ENCODE results near the gene DGKE.

- TF ChIP-seq EZH2 (IDR thresholded peaks at IDR 0.05; ENCODE audit: borderline replicate concordance, low read length) (no peak), CTCF (conservative IDR thresholded peaks at IDR 0.05 in 1 of 2, IDR thresholded peaks at IDR 0.05 in 1 of 2; ENCODE audit: extremely low read depth in 1 of 2, insufficient read depth in 1 of 2, low read depth in 1 of 2, low read length in 2 of 2) (peak; percentile 72 to 77)
These were observed 14.4 kb upstream of the DGKE start for GRCh38 chr17:56819431-56820145.

Data from mammary epithelial cell (primary cell).